Endothelial cell of umbilical vein (primary cell): Measurements from ENCODE around the gene B3GNT9. TPM values are rescaled to one million over a fixed set of nuclear protein-coding genes. Genes with fewer than 3 reads are reported as not detected.

ENCODE experiments used
- BruUV-seq: library from RNA; stranded (reverse); fragments of 400-500 nt; replicated peaks from 2 replicates; lab custom pipeline; 2021; lab: Mats Ljungman, UMichigan
- CTCF ChIA-PET: fragments of 300-600, 350-600 bp; sonication (Branson Sonifier 250); formaldehyde crosslinking; loops from one replicate; lab custom pipeline; 2021; ENCODE audit warnings: antibody characterized with exemption, inconsistent platforms; lab: Charles Lee
- POLR2A ChIA-PET: fragments of 300-600, 350-600 bp; sonication (Branson Sonifier 250); formaldehyde crosslinking; loops from one replicate; lab custom pipeline; 2021; ENCODE audit warnings: antibody characterized with exemption, inconsistent platforms; lab: Charles Lee
- DNase-seq: peaks from one replicate; pipeline ENCODE4 v3.0.0-alpha.2; 2011; ENCODE audit warnings: low read depth, low spot score
- FAIRE-seq: peaks from 2 replicates; lab custom pipeline; 2011; peaks lifted over from hg19 to GRCh38; lab: Jason Lieb, UNC
- H2AFZ ChIP-seq: 2 replicates; pipeline ENCODE4 v1.6.0; 2012; ENCODE audit warnings: low read depth, low read length, control low read depth, inconsistent platforms
- H3K27ac ChIP-seq: 2 replicates; pipeline ENCODE4 v1.5.1; 2011; ENCODE audit warnings: low read depth, mild to moderate bottlenecking, control low read depth, low read length, moderate library complexity; ENCODE audit not compliant: insufficient read depth
- H3K27me3 ChIP-seq, 2 experiments: 2 replicates each; pipeline versions ENCODE4 v1.6.0 to v1.6.1; 2011; ENCODE audit warnings: low read length in 2 of 2, mixed read lengths in 1 of 2; ENCODE audit not compliant: control insufficient read depth in 2 of 2, insufficient read depth in 2 of 2
- H3K36me3 ChIP-seq, 2 experiments: 2 replicates in 1 of 2; 3 replicates in 1 of 2; pipeline ENCODE4 v1.5.1; 2011; ENCODE audit warnings: low read length in 2 of 2, mild to moderate bottlenecking in 1 of 2, moderate library complexity in 1 of 2; ENCODE audit not compliant: control insufficient read depth in 2 of 2, insufficient read depth in 2 of 2; ENCODE audit errors: extremely low read depth in 1 of 2
- H3K4me1 ChIP-seq: 3 replicates; pipeline ENCODE4 v1.5.1; 2011; ENCODE audit warnings: mild to moderate bottlenecking, low read length; ENCODE audit not compliant: control insufficient read depth, insufficient read depth; ENCODE audit errors: extremely low read depth
- H3K4me2 ChIP-seq: 2 replicates; pipeline ENCODE4 v1.6.1; 2011; ENCODE audit warnings: low read length, control low read depth, mixed read lengths; ENCODE audit not compliant: insufficient read depth
- H3K4me3 ChIP-seq, 3 experiments: fragments of 200-600 bp in 1 of 3; sonication (generic), shearing (Covaris generic) in 1 of 3; replicated peaks in 1 of 3; 2 replicates each; pipeline ENCODE4 v1.5.1; 2011 to 2016; ENCODE audit warnings: control low read depth in 3 of 3, low read length in 3 of 3, mild to moderate bottlenecking in 2 of 3, inconsistent platforms in 1 of 3, low read depth in 1 of 3, moderate library complexity in 1 of 3; ENCODE audit not compliant: insufficient read depth in 1 of 3
- H3K79me2 ChIP-seq: 2 replicates; pipeline ENCODE4 v1.6.0; 2012; ENCODE audit warnings: low read length, inconsistent platforms; ENCODE audit not compliant: control insufficient read depth, insufficient read depth
- H3K9ac ChIP-seq: replicated peaks from 2 replicates; pipeline ENCODE3; 2011; ENCODE audit warnings: low read length, control low read depth; ENCODE audit not compliant: insufficient read depth; ENCODE audit errors: extremely low read depth
- H3K9me1 ChIP-seq: replicated peaks from 3 replicates; pipeline ENCODE4 v1.6.0; 2011; ENCODE audit warnings: mild to moderate bottlenecking, low read length; ENCODE audit not compliant: control insufficient read depth, insufficient read depth; ENCODE audit errors: extremely low read depth
- H3K9me3 ChIP-seq: replicated peaks from 2 replicates; pipeline ENCODE4 v1.5.1; 2012; ENCODE audit warnings: low read length, inconsistent platforms; ENCODE audit not compliant: control insufficient read depth, insufficient read depth
- H4K20me1 ChIP-seq: replicated peaks from 2 replicates; pipeline ENCODE3; 2011; ENCODE audit warnings: mild to moderate bottlenecking, low read length; ENCODE audit not compliant: control insufficient read depth, insufficient read depth; ENCODE audit errors: extremely low read depth
- EZH2 ChIP-seq: IDR thresholded peaks from 2 replicates; pipeline ENCODE4 v1.6.1; 2012; ENCODE audit warnings: borderline replicate concordance, low read depth, mild to moderate bottlenecking, moderate library complexity, low read length, inconsistent platforms; ENCODE audit not compliant: severe bottlenecking
- FOS ChIP-seq: IDR thresholded peaks from 2 replicates; pipeline ENCODE4 v1.6.1; 2011; ENCODE audit warnings: mild to moderate bottlenecking, low read length, moderate library complexity, borderline replicate concordance; ENCODE audit not compliant: insufficient read depth
- GATA2 ChIP-seq: IDR thresholded peaks from 2 replicates; pipeline ENCODE4 v1.7.0; 2011; ENCODE audit warnings: low read depth, mild to moderate bottlenecking, moderate library complexity, mixed read lengths, low read length; ENCODE audit not compliant: insufficient read length, insufficient read depth
- JUN ChIP-seq: IDR thresholded peaks from 2 replicates; pipeline ENCODE4 v1.6.1; 2011; ENCODE audit warnings: borderline replicate concordance, low read depth; ENCODE audit not compliant: insufficient read length, insufficient read depth
- MYC ChIP-seq: IDR thresholded peaks from one replicate; pipeline ENCODE4 v1.6.1; 2011; ENCODE audit warnings: mild to moderate bottlenecking, low read depth, low read length
- POLR2A ChIP-seq: IDR thresholded peaks from 2 replicates; pipeline ENCODE4 v1.6.1; 2012; ENCODE audit warnings: low read depth, mild to moderate bottlenecking, control low read depth, low read length
- POLR2AphosphoS5 ChIP-seq: IDR thresholded peaks from 2 replicates; pipeline ENCODE4 v1.6.1; 2012; ENCODE audit warnings: low read depth, mild to moderate bottlenecking, control low read depth, low read length, moderate library complexity; ENCODE audit not compliant: insufficient read depth
- dilution Hi-C: fragments of 300-500 bp; cut with MboI; formaldehyde crosslinking; loops from one replicate; pipeline ENCODE4 v1.15.0; 2019; ENCODE audit warnings: low sequenced_read_pairs; ENCODE audit not compliant: extremely low pct_ligation_motif_present
- intact Hi-C: fragments of 100-400 bp; cut with micrococcal nuclease; formaldehyde crosslinking; loops from one replicate; pipeline ENCODE4 v1.10.0; 2022
- polyA plus RNA-seq, 4 experiments: library from polyadenylated mRNA; depleted of rRNA in 3 of 4; stranded (reverse) in 3 of 4; unstranded in 1 of 4; fragments of >200 nt; gene quantifications; 2 replicates each; pipeline versions ENCODE4 v1.2.1 to v1.2.3, GENCODE V29; 2011 to 2012; ENCODE audit warnings: missing spikeins in 1 of 4
- total RNA-seq: library from RNA; stranded (reverse); gene quantifications from 2 replicates; pipeline ENCODE4 v1.2.3, GENCODE V29; 2021
- TF ChIP-seq, protein P1 (sequence below), 2 donors: IDR thresholded peaks; 1 replicate in 1 of 2; 2 replicates in 1 of 2; pipeline ENCODE4 v1.5.1; 2011; ENCODE audit warnings: low read length in 2 of 2, mild to moderate bottlenecking in 2 of 2, moderate library complexity in 2 of 2, control low read depth in 1 of 2, inconsistent platforms in 1 of 2, low read depth in 1 of 2; ENCODE audit not compliant: insufficient read depth in 1 of 2; ENCODE audit errors: extremely low read depth in 1 of 2
- TF ChIP-seq, protein P2 (sequence below): IDR thresholded peaks from 2 replicates; pipeline ENCODE4 v1.6.1; 2011; ENCODE audit not compliant: insufficient read depth, insufficient read length

Gene B3GNT9
- total and polyA plus RNA-seq, 2 donors (not counting 3 experiments of a cell fraction or from before 2014, with no cell fraction given) = 4.0 to 6.4 TPM

DNA sequence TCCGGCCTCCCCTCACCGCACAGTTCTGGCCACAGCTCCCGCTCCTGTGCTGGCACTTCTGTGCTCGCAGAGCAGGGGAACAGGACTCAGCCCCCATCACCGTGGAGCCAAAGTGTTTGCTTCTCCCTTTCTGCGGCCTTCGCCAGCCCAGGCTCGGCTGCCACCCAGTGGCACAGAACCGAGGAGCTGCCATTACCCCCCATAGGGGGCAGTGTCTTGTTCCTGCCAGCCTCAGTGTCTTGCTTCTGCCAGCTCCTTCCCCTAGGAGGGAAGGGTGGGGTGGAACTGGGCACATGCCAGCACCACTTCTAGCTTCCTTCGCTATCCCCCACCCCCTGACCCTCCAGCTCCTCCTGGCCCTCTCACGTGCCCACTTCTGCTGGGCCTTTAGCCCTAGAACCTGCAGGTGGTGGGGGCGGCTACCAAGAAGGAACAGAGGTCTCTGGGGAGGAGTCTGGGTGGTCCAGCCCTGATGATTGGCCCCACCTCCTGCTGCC, 47.5 kb upstream of the B3GNT9 start:
- dilution Hi-C loops (no loop called here), intact Hi-C loops (loop anchor here (1.0 to 10.0 kb wide), 3 partner anchors 19 to 197 kb away; partner anchors contain the start of genes FHOD1 and TPPP3)
- Histone ChIP-seq H3K27me3 (no peaks in the 10 kb centered on the region), H3K9ac (no peak overlapping the region), H3K4me1 (peaks cover 12% of the 10 kb centered on the region), H2AFZ (no peak overlapping the region), H3K27ac (no peak overlapping the region), H3K79me2 (peaks cover 34% of the 10 kb centered on the region), H3K36me3 (peaks cover 19 to 62% of the 10 kb centered on the region in 2 experiments), H3K9me1 (no peaks in the 10 kb centered on the region), H3K9me3 (no peaks in the 10 kb centered on the region), H4K20me1 (no peaks in the 10 kb centered on the region), H3K4me3 (no peak overlapping the region), H3K4me2 (no peak overlapping the region)
- peak; percentile 80 for FAIRE-seq
- TF ChIP-seq POLR2A = no peak
- TF ChIP-seq POLR2AphosphoS5 = no peak
- TF ChIP-seq, protein P1, sequence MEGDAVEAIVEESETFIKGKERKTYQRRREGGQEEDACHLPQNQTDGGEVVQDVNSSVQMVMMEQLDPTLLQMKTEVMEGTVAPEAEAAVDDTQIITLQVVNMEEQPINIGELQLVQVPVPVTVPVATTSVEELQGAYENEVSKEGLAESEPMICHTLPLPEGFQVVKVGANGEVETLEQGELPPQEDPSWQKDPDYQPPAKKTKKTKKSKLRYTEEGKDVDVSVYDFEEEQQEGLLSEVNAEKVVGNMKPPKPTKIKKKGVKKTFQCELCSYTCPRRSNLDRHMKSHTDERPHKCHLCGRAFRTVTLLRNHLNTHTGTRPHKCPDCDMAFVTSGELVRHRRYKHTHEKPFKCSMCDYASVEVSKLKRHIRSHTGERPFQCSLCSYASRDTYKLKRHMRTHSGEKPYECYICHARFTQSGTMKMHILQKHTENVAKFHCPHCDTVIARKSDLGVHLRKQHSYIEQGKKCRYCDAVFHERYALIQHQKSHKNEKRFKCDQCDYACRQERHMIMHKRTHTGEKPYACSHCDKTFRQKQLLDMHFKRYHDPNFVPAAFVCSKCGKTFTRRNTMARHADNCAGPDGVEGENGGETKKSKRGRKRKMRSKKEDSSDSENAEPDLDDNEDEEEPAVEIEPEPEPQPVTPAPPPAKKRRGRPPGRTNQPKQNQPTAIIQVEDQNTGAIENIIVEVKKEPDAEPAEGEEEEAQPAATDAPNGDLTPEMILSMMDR (IDR thresholded peaks at IDR 0.05; ENCODE audit: extremely low read depth in 1 of 2, insufficient read depth in 1 of 2, low read depth in 1 of 2, low read length in 2 of 2) = peak; percentile 92 to 96
- TF ChIP-seq MYC = no peak
- peak; percentile 63 for DNase-seq
- ChIA-PET POLR2A (interaction anchor here (1.2 to 1.7 kb wide), 2 partner anchors 19 to 49 kb away, joined by 3 to 6 read pairs; partner anchors contain the start of gene FHOD1), CTCF (interaction anchor here (0.6 to 2.4 kb wide), 40 partner anchors 8 to 246 kb away, joined by 3 to 15 read pairs (median 5); partner anchors contain the start of genes CES3, EXOC3L1, FBXL8 and FHOD1)
- BruUV-seq = TSS peak; percentile 9

DNA sequence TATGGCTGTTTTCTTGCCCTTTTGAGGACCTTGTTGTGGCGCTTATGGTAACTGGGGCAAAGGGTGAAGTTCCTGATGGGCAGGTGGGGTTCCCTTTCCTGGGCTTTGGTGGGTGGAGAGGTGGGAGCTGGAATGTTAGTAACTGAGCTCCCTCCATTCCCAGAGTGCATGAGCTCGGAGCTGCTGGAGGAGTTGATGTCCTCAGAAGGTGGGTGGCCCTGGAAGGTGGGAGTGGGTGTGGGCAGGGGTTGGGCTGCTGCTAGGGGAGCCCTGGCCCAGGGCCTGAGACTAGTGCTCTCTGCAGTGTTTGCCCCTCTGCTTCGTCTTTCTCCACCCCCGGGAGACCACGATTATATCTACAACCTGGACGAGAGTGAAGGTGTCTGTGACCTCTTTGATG, 46.9 kb upstream of the B3GNT9 start:
- H3K4me2 ChIP-seq = no peak overlapping the region
- TF ChIP-seq MYC = no peak
- no peak for TF ChIP-seq JUN
- TF ChIP-seq EZH2 = no peak
- no peak for TF ChIP-seq GATA2
- TF ChIP-seq POLR2AphosphoS5 = no peak
- no peak for TF ChIP-seq POLR2A
- TF ChIP-seq FOS = no peak
- TF ChIP-seq, protein P1 (IDR thresholded peaks at IDR 0.05; ENCODE audit: extremely low read depth in 1 of 2, insufficient read depth in 1 of 2, low read depth in 1 of 2, low read length in 2 of 2) = no peak
- TF ChIP-seq, protein P2, sequence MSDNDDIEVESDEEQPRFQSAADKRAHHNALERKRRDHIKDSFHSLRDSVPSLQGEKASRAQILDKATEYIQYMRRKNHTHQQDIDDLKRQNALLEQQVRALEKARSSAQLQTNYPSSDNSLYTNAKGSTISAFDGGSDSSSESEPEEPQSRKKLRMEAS = no peak
- H3K27me3 ChIP-seq = no peaks in the 10 kb centered on the region
- FAIRE-seq = no peak
- peaks cover 19 to 58% of the 10 kb centered on the region in 2 experiments for H3K36me3 ChIP-seq
- CTCF ChIA-PET = interaction anchor here (0.6 to 2.4 kb wide), 39 partner anchors 8 to 245 kb away, joined by 3 to 15 read pairs (median 5); partner anchors contain the start of genes CES3, EXOC3L1, FBXL8 and FHOD1
- no TSS peak for BruUV-seq
- H3K27ac ChIP-seq = no peak overlapping the region
- H3K9me3 ChIP-seq = no peaks in the 10 kb centered on the region
- intact Hi-C loops = loop anchor here (1.0 to 10.0 kb wide), 3 partner anchors 19 to 197 kb away; partner anchors contain the start of genes FHOD1 and TPPP3
- no peak overlapping the region for H3K9ac ChIP-seq
- H3K4me1 ChIP-seq = peaks cover 17% of the 10 kb centered on the region
- no peak overlapping the region for H2AFZ ChIP-seq
- dilution Hi-C loops = no loop called here
- no peaks in the 10 kb centered on the region for H4K20me1 ChIP-seq
- H3K9me1 ChIP-seq = no peaks in the 10 kb centered on the region
- peaks cover 40% of the 10 kb centered on the region for H3K79me2 ChIP-seq
- DNase-seq = no peak
- no peak overlapping the region for H3K4me3 ChIP-seq
- POLR2A ChIA-PET = interaction anchor here (1.2 to 1.7 kb wide), 2 partner anchors 19 to 50 kb away, joined by 3 to 6 read pairs; partner anchors contain the start of gene FHOD1
